Smooth muscle cell (in vitro differentiated cells): Measurements from ENCODE around the gene FAM167B. TPM values are rescaled to one million over a fixed set of nuclear protein-coding genes. Genes with fewer than 3 reads are reported as not detected.
"Not testable (repeated sequence)": the region's sequence is repeated elsewhere in the genome, so short reads cannot be mapped to it uniquely, and the experiment has no call there.

Source experiments
- DNase-seq: peaks from one replicate; lab custom pipeline; 2025; ENCODE audit not compliant: unreplicated experiment; lab: John Stamatoyannopoulos, UW
- H2AFZ ChIP-seq: fragments of 200-600 bp; sonication (generic); 2 replicates; pipeline ENCODE4 v1.6.0; 2016; ENCODE audit warnings: antibody characterized with exemption, low read depth, mild to moderate bottlenecking
- H3F3A ChIP-seq: fragments of 200-600 bp; sonication (generic); 2 replicates; pipeline ENCODE4 v1.6.0; 2017; ENCODE audit warnings: antibody characterized with exemption, low read depth
- H3K27ac ChIP-seq: fragments of 200-600 bp; sonication (generic); 2 replicates; pipeline ENCODE4 v1.5.1; 2016; ENCODE audit warnings: low read depth, mild to moderate bottlenecking
- H3K27me3 ChIP-seq: fragments of 200-600 bp; sonication (generic); 2 replicates; pipeline ENCODE4 v1.6.1; 2016; ENCODE audit warnings: low read depth, mild to moderate bottlenecking
- H3K36me3 ChIP-seq: fragments of 200-600 bp; sonication (generic); 2 replicates; pipeline ENCODE4 v1.5.1; 2016; ENCODE audit warnings: low read depth
- H3K4me1 ChIP-seq: fragments of 200-600 bp; sonication (generic); 2 replicates; pipeline ENCODE4 v1.5.1; 2016; ENCODE audit warnings: low read depth
- H3K4me2 ChIP-seq: fragments of 200-600 bp; sonication (generic); 2 replicates; pipeline ENCODE4 v1.6.0; 2016; ENCODE audit warnings: mild to moderate bottlenecking
- H3K4me3 ChIP-seq: fragments of 200-600 bp; sonication (generic); 2 replicates; pipeline ENCODE4 v1.5.1; 2016; ENCODE audit warnings: mild to moderate bottlenecking
- H3K79me2 ChIP-seq: fragments of 200-600 bp; sonication (generic); 2 replicates; pipeline ENCODE4 v1.6.0; 2016; ENCODE audit warnings: low read depth, mild to moderate bottlenecking
- H3K9ac ChIP-seq: fragments of 200-600 bp; sonication (generic); 2 replicates; pipeline ENCODE4 v1.6.0; 2016; ENCODE audit warnings: low read depth
- H3K9me3 ChIP-seq: fragments of 200-600 bp; sonication (generic); replicated peaks from 2 replicates; pipeline ENCODE4 v1.5.1; 2016; ENCODE audit warnings: low read depth
- H4K20me1 ChIP-seq: fragments of 200-600 bp; sonication (generic); 2 replicates; pipeline ENCODE4 v1.6.0; 2016; ENCODE audit warnings: low read depth
- CTCF ChIP-seq: fragments of 200-600 bp; sonication (generic); IDR thresholded peaks from 2 replicates; pipeline ENCODE4 v1.5.1; 2017; ENCODE audit warnings: borderline replicate concordance, mild to moderate bottlenecking, antibody characterized with exemption; ENCODE audit not compliant: insufficient read depth, poor library complexity, severe bottlenecking
- WGBS: methylation state at CpG from one replicate; pipeline ENCODE4 v1.1.7; 2016; ENCODE audit warnings: low lambda C conversion rate; 5-methylcytosine and 5-hydroxymethylcytosine counted together
- polyA plus RNA-seq: library from polyadenylated mRNA; unstranded; fragments of >200 nt; fragmentation: Nextera tagmentation; extraction: Ambion mirVana; gene quantifications from 2 replicates; pipeline ENCODE4 v1.2.1, GENCODE V29; 2016
- small RNA-seq: library from RNA; depleted of rRNA; stranded (forward); fragments of <200 nt; gene quantifications from one replicate; pipeline ENCODE3, GENCODE V24; 2014
- total RNA-seq: library from RNA; depleted of rRNA; stranded (reverse); fragments of >200 nt; gene quantifications from 2 replicates; pipeline ENCODE4 v1.2.3, GENCODE V29; 2014

FAM167B gene
- total and polyA plus RNA-seq, 2 experiments from 2014 or later = not detected

GRCh38 chr1:32291708-32292538 lies 44.9 kb downstream of the FAM167B start, which contains the start of gene HDAC1:
Gene HDAC1, plus strand, starts transcription at chr1:32292083. Its CDS starts 87 bp downstream, at chr1:32292170.
- 2% methylated on average over 59 of the region's 67 CpGs for WGBS
- Histone ChIP-seq H2AFZ (peak within 1 kb of the TSS; percentile 86), H3K27ac (peak within 1 kb of the TSS; percentile 70), H4K20me1 (peaks cover 39% of the 10 kb centered on the region), H3K36me3 (no peaks in the 10 kb centered on the region), H3K9me3 (no peaks in the 10 kb centered on the region), H3K4me1 (peaks cover 12% of the 10 kb centered on the region), H3F3A (peaks cover 4% of the 10 kb centered on the region), H3K4me3 (peak within 1 kb of the TSS; percentile 77), H3K4me2 (peak within 1 kb of the TSS; percentile 85), H3K27me3 (no peaks in the 10 kb centered on the region), H3K9ac (peak within 1 kb of the TSS; percentile 36), H3K79me2 (peaks cover 47% of the 10 kb centered on the region)
- no peak for TF ChIP-seq CTCF
- DNase-seq = peak; percentile 80

- not testable (repeated sequence) for H3K9ac ChIP-seq, H3K4me3 ChIP-seq, H3F3A ChIP-seq, H3K4me1 ChIP-seq, H3K27ac ChIP-seq, H3K4me2 ChIP-seq, H2AFZ ChIP-seq, H3K27me3 ChIP-seq, H3K36me3 ChIP-seq, DNase-seq, H3K9me3 ChIP-seq
- H3K79me2 ChIP-seq = peaks cover 91% of the 10 kb centered on the region
- 97% methylated on average over 16 of the region's 16 CpGs for WGBS
- peaks cover 88% of the 10 kb centered on the region for H4K20me1 ChIP-seq
Measured at GRCh38 chr1:32298211-32298610, 51.2 kb downstream of the FAM167B start.

Small RNAs within 50 kb of the gene (small RNA-seq; reads per million reads assigned to genes)
- gene RF00017 (not detected), gene RF00019 (not detected)

Other genes with a start within 250 kb of the FAM167B start
- gene KHDRBS1, start 233.4 kb upstream of the FAM167B start, total RNA-seq = 80.4 and 90.6 TPM in 2 replicates
- gene KHDRBS1, start 233.4 kb upstream of the FAM167B start, polyA plus RNA-seq = 85.0 and 86.5 TPM in 2 replicates
- gene TMEM39B, start 174.3 kb upstream of the FAM167B start, total RNA-seq = 9.2 and 9.4 TPM in 2 replicates
- gene TMEM39B, start 174.3 kb upstream of the FAM167B start, polyA plus RNA-seq = 4.4 and 7.5 TPM in 2 replicates
- 35.8 and 40.9 TPM in 2 replicates for gene KPNA6, start 139.2 kb upstream of the FAM167B start, total RNA-seq
- 22.3 and 29.1 TPM in 2 replicates for gene KPNA6, start 139.2 kb upstream of the FAM167B start, polyA plus RNA-seq
- gene TXLNA, start 67.5 kb upstream of the FAM167B start, total RNA-seq = 42.7 and 44.6 TPM in 2 replicates
- 42.0 and 46.0 TPM in 2 replicates for gene TXLNA, start 67.5 kb upstream of the FAM167B start, polyA plus RNA-seq
- 19.9 and 41.6 TPM in 2 replicates for gene CCDC28B, start 46.6 kb upstream of the FAM167B start, total RNA-seq
- gene CCDC28B, start 46.6 kb upstream of the FAM167B start, polyA plus RNA-seq = 58.9 and 63.9 TPM in 2 replicates
- 1.4 and 3.1 TPM in 2 replicates for gene IQCC, start 41.6 kb upstream of the FAM167B start, total RNA-seq
- 2.4 TPM in 2 replicates for gene IQCC, start 41.6 kb upstream of the FAM167B start, polyA plus RNA-seq
- not detected in 2 replicates for gene DCDC2B, start 38.1 kb upstream of the FAM167B start, total RNA-seq
- 0.47 TPM in 1 of 2 replicates, not detected in the other for gene DCDC2B, start 38.1 kb upstream of the FAM167B start, polyA plus RNA-seq
- 10.9 and 13.3 TPM in 2 replicates for gene TMEM234, start 24.9 kb upstream of the FAM167B start, total RNA-seq
- gene TMEM234, start 24.9 kb upstream of the FAM167B start, polyA plus RNA-seq = 19.8 and 27.5 TPM in 2 replicates
- gene EIF3I, start 24.8 kb upstream of the FAM167B start, total RNA-seq = 200 and 240 TPM in 2 replicates
- 250 and 257 TPM in 2 replicates for gene EIF3I, start 24.8 kb upstream of the FAM167B start, polyA plus RNA-seq
- 0.22 TPM in 1 of 2 replicates, not detected in the other for gene LCK, start 4.0 kb downstream of the FAM167B start, total RNA-seq
- gene LCK, start 4.0 kb downstream of the FAM167B start, polyA plus RNA-seq = not detected in 2 replicates
- gene HDAC1, start 44.9 kb downstream of the FAM167B start, total RNA-seq = 29.3 and 40.5 TPM in 2 replicates
- 48.8 and 51.7 TPM in 2 replicates for gene HDAC1, start 44.9 kb downstream of the FAM167B start, polyA plus RNA-seq
- 108 and 126 TPM in 2 replicates for gene MARCKSL1, start 89.0 kb downstream of the FAM167B start, total RNA-seq
- 358 and 389 TPM in 2 replicates for gene MARCKSL1, start 89.0 kb downstream of the FAM167B start, polyA plus RNA-seq
- 1.6 and 10.0 TPM in 2 replicates for gene FAM229A, start 115.3 kb downstream of the FAM167B start, total RNA-seq
- 9.6 and 11.1 TPM in 2 replicates for gene FAM229A, start 115.3 kb downstream of the FAM167B start, polyA plus RNA-seq
- gene TSSK3, start 115.3 kb downstream of the FAM167B start, total RNA-seq = not detected in 2 replicates
- 0.31 and 1.3 TPM in 2 replicates for gene TSSK3, start 115.3 kb downstream of the FAM167B start, polyA plus RNA-seq
- 57.3 and 63.4 TPM in 2 replicates for gene BSDC1, start 147.2 kb downstream of the FAM167B start, total RNA-seq
- 45.4 and 53.7 TPM in 2 replicates for gene BSDC1, start 147.2 kb downstream of the FAM167B start, polyA plus RNA-seq
- 0.13 TPM in 2 replicates for gene ZBTB8B, start 217.8 kb downstream of the FAM167B start, total RNA-seq
- 0.05 TPM in 1 of 2 replicates, not detected in the other for gene ZBTB8B, start 217.8 kb downstream of the FAM167B start, polyA plus RNA-seq